A549 (cell line): ENCODE results near the gene SYT6. TPM values are rescaled to one million over a fixed set of nuclear protein-coding genes. Genes with fewer than 3 reads are reported as not detected.

Source experiments
- ATAC-seq, 2 experiments: fragments of 200-7000 bp in 1 of 2; fragments of >200 bp in 1 of 2; cut with Nextera tagmentation in 1 of 2; cut with Tn5 transposase in 1 of 2; 3 replicates each; pipeline versions ENCODE4 v1.8.0 to v1.9.1; 2018 to 2020; ENCODE audit warnings: mild to moderate bottlenecking in 1 of 2, moderate library complexity in 1 of 2
- CTCF ChIA-PET: fragments of 300-600 bp; sonication (Branson Sonifier 250); formaldehyde crosslinking; extraction: SDS; loops from one replicate; lab custom pipeline; 2021; ENCODE audit warnings: antibody characterized with exemption, inconsistent platforms; lab: Yijun Ruan, JAX
- POLR2A ChIA-PET: fragments of 350-600 bp; formaldehyde crosslinking; extraction: SDS; loops from one replicate; lab custom pipeline; 2021; ENCODE audit warnings: antibody characterized with exemption, inconsistent platforms; lab: Yijun Ruan, JAX
- DNase-seq, 2 experiments: peaks; one replicate each; pipeline versions ENCODE4 v3.0.0 to v3.0.0-alpha.2; 2011 to 2016; ENCODE audit warnings: low read depth in 1 of 2, low spot score in 1 of 2
- FAIRE-seq: peaks from 2 replicates; lab custom pipeline; 2011; peaks lifted over from hg19 to GRCh38; lab: Jason Lieb, UNC
- H3K27ac ChIP-seq, 2 experiments: fragments of >200 bp; sonication (Bioruptor Twin); formaldehyde crosslinking; 3 replicates each; pipeline ENCODE4 v1.5.1; 2016 to 2017
- H3K4me1 ChIP-seq: fragments of >200 bp; sonication (Bioruptor Twin); formaldehyde crosslinking; 3 replicates; pipeline ENCODE4 v1.6.1; 2016
- H3K4me2 ChIP-seq: fragments of >200 bp; sonication (Bioruptor Twin); formaldehyde crosslinking; 3 replicates; pipeline ENCODE4 v1.6.1; 2016
- H3K4me3 ChIP-seq: fragments of >200 bp; sonication (Bioruptor Twin); formaldehyde crosslinking; 3 replicates; pipeline ENCODE4 v1.5.1; 2016
- H3K9me3 ChIP-seq: fragments of >200 bp; sonication (Bioruptor Twin); formaldehyde crosslinking; 3 replicates; pipeline ENCODE4 v1.6.1; 2016
- CBX2 ChIP-seq: fragments of 200-600 bp; sonication (generic); IDR thresholded peaks from 2 replicates; pipeline ENCODE4 v1.6.1; 2016; ENCODE audit warnings: low read depth, mild to moderate bottlenecking, borderline replicate concordance
- CEBPB ChIP-seq, 2 experiments: fragments of >200 bp in 1 of 2; sonication (Bioruptor Twin) in 1 of 2; formaldehyde crosslinking in 1 of 2; IDR thresholded peaks; 2 replicates each; pipeline ENCODE4 v1.6.1; 2012 to 2016
- CHD2 ChIP-seq: fragments of 150-350 bp; IDR thresholded peaks from 2 replicates; pipeline ENCODE4 v1.6.1; 2014; ENCODE audit warnings: low read length; ENCODE audit not compliant: partially characterized antibody
- EHF ChIP-seq: fragments of 250-450 bp; sonication (Bioruptor Pico); IDR thresholded peaks from 2 replicates; pipeline ENCODE4 v1.5.0; 2020; ENCODE audit warnings: mild to moderate bottlenecking
- EP300 ChIP-seq, 2 experiments: fragments of >200 bp; sonication (Bioruptor Twin); formaldehyde crosslinking; IDR thresholded peaks; 2 replicates in 1 of 2; 3 replicates in 1 of 2; pipeline ENCODE4 v1.6.1; 2016 to 2017
- ESRRA ChIP-seq: fragments of 150-350 bp; IDR thresholded peaks from 2 replicates; pipeline ENCODE4 v1.6.1; 2014; ENCODE audit warnings: mild to moderate bottlenecking, low read length, borderline replicate concordance
- FOSB ChIP-seq: fragments of 250-450 bp; sonication (Bioruptor Pico); IDR thresholded peaks from 2 replicates; pipeline ENCODE4 v1.5.0; 2020; ENCODE audit warnings: mild to moderate bottlenecking, moderate library complexity
- HEYL ChIP-seq: fragments of 250-450 bp; sonication (Bioruptor Pico); IDR thresholded peaks from 2 replicates; pipeline ENCODE4 v1.8.0; 2021; ENCODE audit warnings: mild to moderate bottlenecking, moderate library complexity
- HOXB13 ChIP-seq: fragments of 250-450 bp; sonication (Bioruptor Pico); IDR thresholded peaks from 2 replicates; pipeline ENCODE4 v1.5.0; 2020; ENCODE audit warnings: low read depth, mild to moderate bottlenecking, moderate library complexity
- HOXB5 ChIP-seq: fragments of 250-450 bp; sonication (Bioruptor Pico); IDR thresholded peaks from 2 replicates; pipeline ENCODE4 v1.5.0; 2020; ENCODE audit warnings: mild to moderate bottlenecking, moderate library complexity
- JUN ChIP-seq, 2 experiments: fragments of >200 bp; sonication (Bioruptor Twin); formaldehyde crosslinking; IDR thresholded peaks; 2 replicates in 1 of 2; 3 replicates in 1 of 2; pipeline ENCODE4 v1.6.1; 2016 to 2017
- KDM1A ChIP-seq: fragments of 200-600 bp; sonication (generic); IDR thresholded peaks from 2 replicates; pipeline ENCODE4 v1.6.1; 2016; ENCODE audit warnings: low read depth, mild to moderate bottlenecking
- MAZ ChIP-seq: fragments of 150-350 bp; IDR thresholded peaks from 2 replicates; pipeline ENCODE4 v1.6.1; 2014; ENCODE audit warnings: antibody characterized with exemption, low read depth, low read length, borderline replicate concordance
- MYC ChIP-seq: IDR thresholded peaks from 2 replicates; pipeline ENCODE4 v1.6.1; 2012; ENCODE audit warnings: mild to moderate bottlenecking, inconsistent platforms, low read length, improper control_type of control experiment, borderline replicate concordance
- NFE2L2 ChIP-seq: fragments of 150-350 bp; conservative IDR thresholded peaks from 2 replicates; pipeline ENCODE4 v1.6.1; 2014; ENCODE audit warnings: low read length
- PHF8 ChIP-seq: fragments of 200-600 bp; sonication (generic); IDR thresholded peaks from 2 replicates; pipeline ENCODE4 v1.6.1; 2016; ENCODE audit warnings: low read depth, mild to moderate bottlenecking, antibody characterized with exemption, moderate library complexity, borderline replicate concordance
- POLR2A ChIP-seq: IDR thresholded peaks from 2 replicates; pipeline ENCODE4 v1.6.1; 2012; ENCODE audit warnings: mild to moderate bottlenecking, low read length
- RAD21 ChIP-seq, 2 experiments: fragments of >200 bp in 1 of 2; sonication (Bioruptor Twin) in 1 of 2; formaldehyde crosslinking in 1 of 2; IDR thresholded peaks in 1 of 2; conservative IDR thresholded peaks in 1 of 2; 2 replicates in 1 of 2; 3 replicates in 1 of 2; pipeline ENCODE4 v1.6.1; 2012 to 2018; ENCODE audit warnings: inconsistent platforms in 1 of 2
- RCOR1 ChIP-seq: fragments of 150-350 bp; IDR thresholded peaks from 2 replicates; pipeline ENCODE4 v1.6.1; 2014; ENCODE audit warnings: antibody characterized with exemption, low read length, low read depth
- RFX5 ChIP-seq: fragments of 450-650 bp; IDR thresholded peaks from 2 replicates; pipeline ENCODE4 v1.7.1; 2014; ENCODE audit warnings: antibody characterized with exemption, mild to moderate bottlenecking, moderate library complexity
- RNF2 ChIP-seq: fragments of 200-600 bp; sonication (generic); IDR thresholded peaks from 2 replicates; pipeline ENCODE4 v1.6.1; 2016; ENCODE audit warnings: low read depth, mild to moderate bottlenecking, antibody characterized with exemption, moderate library complexity, borderline replicate concordance
- SREBF2 ChIP-seq: fragments of 450-650 bp; IDR thresholded peaks from 2 replicates; pipeline ENCODE4 v1.6.1; 2014; ENCODE audit warnings: mild to moderate bottlenecking, moderate library complexity
- ZC3H11A ChIP-seq: fragments of 450-650 bp; IDR thresholded peaks from 2 replicates; pipeline ENCODE4 v1.6.1; 2014; ENCODE audit warnings: antibody characterized with exemption, mild to moderate bottlenecking
- ZFP36 ChIP-seq: fragments of 450-650 bp; IDR thresholded peaks from 2 replicates; pipeline ENCODE4 v1.6.1; 2014; ENCODE audit warnings: borderline replicate concordance; ENCODE audit not compliant: partially characterized antibody
- ZNF302 ChIP-seq: fragments of 250-450 bp; sonication (Bioruptor Pico); IDR thresholded peaks from 2 replicates; pipeline ENCODE4 v1.9.0; 2021; ENCODE audit warnings: inconsistent platforms, mild to moderate bottlenecking, moderate library complexity
- WGBS: methylation state at CpG from one replicate; pipeline ENCODE4 v1.1.6; 2017; ENCODE audit errors: missing lambda C conversion rate; 5-methylcytosine and 5-hydroxymethylcytosine counted together
- polyA plus RNA-seq, 4 experiments: library from polyadenylated mRNA; depleted of rRNA in 3 of 4; stranded (reverse); fragments of >200 nt; fragmentation: RNase III in 1 of 4; extraction: RNeasy Plus Mini Kit Qiagen cat#74134 plus additional on column Dnase treatment in 1 of 4; gene quantifications; 2 replicates in 3 of 4; 3 replicates in 1 of 4; pipeline ENCODE4 v1.2.3, GENCODE V29; 2011 to 2017
- TF ChIP-seq, protein P1 (sequence below): fragments of >200 bp; sonication (Bioruptor Twin); formaldehyde crosslinking; IDR thresholded peaks from 2 replicates; pipeline ENCODE4 v1.6.1; 2016
- TF ChIP-seq, protein P2 (sequence below): IDR thresholded peaks from 2 replicates; pipeline ENCODE4 v1.6.1; 2012
- TF ChIP-seq, protein P3 (sequence below): IDR thresholded peaks from 2 replicates; pipeline ENCODE4 v1.6.1; 2012
- TF ChIP-seq, protein P4 (sequence below): fragments of 200-600 bp; sonication (generic); IDR thresholded peaks from 2 replicates; pipeline ENCODE4 v1.6.1; 2016; ENCODE audit warnings: antibody characterized with exemption, mild to moderate bottlenecking, moderate library complexity

Gene SYT6
- polyA plus RNA-seq, 2 of the 4 experiments (the other 2 are of a cell fraction): 0.57 to 1.1 TPM

DNA sequence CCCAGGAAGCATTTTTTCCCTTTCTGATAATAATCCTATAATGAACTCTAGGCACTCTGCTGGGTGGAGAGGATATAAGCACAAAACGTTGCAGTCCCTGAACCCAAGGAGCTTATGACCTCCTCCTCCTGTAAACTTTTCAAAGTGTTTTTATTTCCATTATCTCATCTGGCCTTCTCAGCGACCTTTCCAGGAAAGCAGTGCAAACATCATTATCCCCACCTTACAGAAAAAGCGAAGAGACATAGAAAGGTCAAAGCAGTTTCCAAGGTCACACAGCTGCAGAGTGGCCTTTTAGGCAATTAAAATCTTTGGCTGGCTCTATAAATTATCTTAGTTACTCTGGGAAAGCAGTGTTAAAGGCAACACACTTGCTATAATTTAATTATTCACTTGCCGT is 110.6 kb downstream of the SYT6 start:
- ChIA-PET CTCF (no interaction called here), POLR2A (no interaction called here)
- WGBS: 40% methylated on average over 4 of the region's 4 CpGs
- no peak overlapping the region for H3K27ac ChIP-seq
- DNase-seq (no peak), FAIRE-seq (no peak), ATAC-seq (no peak)
- no peak overlapping the region for H3K4me3 ChIP-seq
- no peak overlapping the region for H3K4me2 ChIP-seq
- H3K9me3 ChIP-seq: no peaks in the 10 kb centered on the region
- no peak for TF ChIP-seq ESRRA
- TF ChIP-seq MYC: no peak
- TF ChIP-seq RCOR1: no peak
- no peak for TF ChIP-seq MAZ
- TF ChIP-seq PHF8: no peak
- TF ChIP-seq, protein P1, sequence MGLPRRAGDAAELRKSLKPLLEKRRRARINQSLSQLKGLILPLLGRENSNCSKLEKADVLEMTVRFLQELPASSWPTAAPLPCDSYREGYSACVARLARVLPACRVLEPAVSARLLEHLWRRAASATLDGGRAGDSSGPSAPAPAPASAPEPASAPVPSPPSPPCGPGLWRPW: no peak
- TF ChIP-seq, protein P2, sequence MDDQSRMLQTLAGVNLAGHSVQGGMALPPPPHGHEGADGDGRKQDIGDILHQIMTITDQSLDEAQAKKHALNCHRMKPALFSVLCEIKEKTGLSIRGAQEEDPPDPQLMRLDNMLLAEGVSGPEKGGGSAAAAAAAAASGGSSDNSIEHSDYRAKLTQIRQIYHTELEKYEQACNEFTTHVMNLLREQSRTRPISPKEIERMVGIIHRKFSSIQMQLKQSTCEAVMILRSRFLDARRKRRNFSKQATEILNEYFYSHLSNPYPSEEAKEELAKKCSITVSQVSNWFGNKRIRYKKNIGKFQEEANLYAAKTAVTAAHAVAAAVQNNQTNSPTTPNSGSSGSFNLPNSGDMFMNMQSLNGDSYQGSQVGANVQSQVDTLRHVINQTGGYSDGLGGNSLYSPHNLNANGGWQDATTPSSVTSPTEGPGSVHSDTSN: no peak
- TF ChIP-seq FOSB: no peak
- TF ChIP-seq, protein P3, sequence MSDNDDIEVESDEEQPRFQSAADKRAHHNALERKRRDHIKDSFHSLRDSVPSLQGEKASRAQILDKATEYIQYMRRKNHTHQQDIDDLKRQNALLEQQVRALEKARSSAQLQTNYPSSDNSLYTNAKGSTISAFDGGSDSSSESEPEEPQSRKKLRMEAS: no peak
- no peak for TF ChIP-seq HOXB13 (CRISPR knock-in tag)
- TF ChIP-seq CEBPB (IDR thresholded peaks at IDR 0.05): no peak
- TF ChIP-seq POLR2A: no peak
- no peak for TF ChIP-seq RNF2
- TF ChIP-seq, protein P4, sequence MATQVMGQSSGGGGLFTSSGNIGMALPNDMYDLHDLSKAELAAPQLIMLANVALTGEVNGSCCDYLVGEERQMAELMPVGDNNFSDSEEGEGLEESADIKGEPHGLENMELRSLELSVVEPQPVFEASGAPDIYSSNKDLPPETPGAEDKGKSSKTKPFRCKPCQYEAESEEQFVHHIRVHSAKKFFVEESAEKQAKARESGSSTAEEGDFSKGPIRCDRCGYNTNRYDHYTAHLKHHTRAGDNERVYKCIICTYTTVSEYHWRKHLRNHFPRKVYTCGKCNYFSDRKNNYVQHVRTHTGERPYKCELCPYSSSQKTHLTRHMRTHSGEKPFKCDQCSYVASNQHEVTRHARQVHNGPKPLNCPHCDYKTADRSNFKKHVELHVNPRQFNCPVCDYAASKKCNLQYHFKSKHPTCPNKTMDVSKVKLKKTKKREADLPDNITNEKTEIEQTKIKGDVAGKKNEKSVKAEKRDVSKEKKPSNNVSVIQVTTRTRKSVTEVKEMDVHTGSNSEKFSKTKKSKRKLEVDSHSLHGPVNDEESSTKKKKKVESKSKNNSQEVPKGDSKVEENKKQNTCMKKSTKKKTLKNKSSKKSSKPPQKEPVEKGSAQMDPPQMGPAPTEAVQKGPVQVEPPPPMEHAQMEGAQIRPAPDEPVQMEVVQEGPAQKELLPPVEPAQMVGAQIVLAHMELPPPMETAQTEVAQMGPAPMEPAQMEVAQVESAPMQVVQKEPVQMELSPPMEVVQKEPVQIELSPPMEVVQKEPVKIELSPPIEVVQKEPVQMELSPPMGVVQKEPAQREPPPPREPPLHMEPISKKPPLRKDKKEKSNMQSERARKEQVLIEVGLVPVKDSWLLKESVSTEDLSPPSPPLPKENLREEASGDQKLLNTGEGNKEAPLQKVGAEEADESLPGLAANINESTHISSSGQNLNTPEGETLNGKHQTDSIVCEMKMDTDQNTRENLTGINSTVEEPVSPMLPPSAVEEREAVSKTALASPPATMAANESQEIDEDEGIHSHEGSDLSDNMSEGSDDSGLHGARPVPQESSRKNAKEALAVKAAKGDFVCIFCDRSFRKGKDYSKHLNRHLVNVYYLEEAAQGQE: no peak
- no peak for TF ChIP-seq ZC3H11A
- TF ChIP-seq ZNF302 (CRISPR knock-in tag): no peak
- TF ChIP-seq CBX2: no peak
- no peak for TF ChIP-seq SREBF2
- no peak for TF ChIP-seq CHD2
- H3K4me1 ChIP-seq: no peaks in the 10 kb centered on the region

DNA sequence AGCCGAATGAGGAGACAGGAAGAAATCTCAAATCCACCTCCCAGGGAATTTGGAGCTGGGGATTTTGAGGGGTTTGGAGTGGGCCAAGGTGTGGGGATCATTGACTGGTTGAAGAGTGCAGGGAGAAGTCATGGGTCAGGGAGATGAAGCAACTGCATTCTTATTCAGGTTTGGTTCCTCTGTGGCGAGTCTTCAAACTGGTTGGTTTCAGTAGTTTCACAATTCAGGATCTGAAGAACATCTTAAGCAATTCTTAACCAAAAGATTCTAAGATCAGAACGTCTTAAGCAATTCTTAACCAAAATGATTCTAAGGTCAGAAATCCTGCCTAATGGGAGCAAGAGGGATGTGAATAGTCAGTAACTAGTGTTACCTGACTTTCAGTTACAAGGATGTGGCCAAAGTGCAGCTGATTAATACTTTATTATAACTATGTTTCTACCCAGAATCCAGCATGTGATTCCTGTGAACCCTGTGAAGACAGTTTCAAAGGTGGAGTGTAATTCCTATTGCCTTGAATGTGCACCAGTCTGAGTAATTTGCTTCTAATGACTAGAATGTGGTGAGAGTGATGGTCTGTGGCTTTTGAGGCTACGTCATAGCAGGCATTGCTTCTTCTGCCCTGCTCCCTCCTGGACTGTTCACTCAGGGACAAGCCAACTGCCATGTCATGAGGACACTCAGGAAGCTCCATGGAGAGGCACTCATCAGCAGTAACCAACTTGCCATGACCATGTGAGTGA is 113.2 kb downstream of the SYT6 start:
- H3K9me3 ChIP-seq: no peaks in the 10 kb centered on the region
- no peak for ATAC-seq
- no peak for TF ChIP-seq RFX5
- TF ChIP-seq EP300 (IDR thresholded peaks at IDR 0.05): no peak
- TF ChIP-seq JUN (IDR thresholded peaks at IDR 0.05): no peak
- no peak for TF ChIP-seq ZFP36
- TF ChIP-seq EHF (CRISPR knock-in tag): no peak
- no peak for TF ChIP-seq RAD21 (conservative IDR thresholded peaks at IDR 0.05 in 1 of 2, IDR thresholded peaks at IDR 0.05 in 1 of 2)
- no peak for TF ChIP-seq HEYL
- TF ChIP-seq HOXB5: no peak
- TF ChIP-seq, protein P1: no peak
- no peak for TF ChIP-seq KDM1A
- no peak for TF ChIP-seq NFE2L2
- TF ChIP-seq, all 56 proteins: peak for 0
- Histone ChIP-seq H3K4me2 (no peak overlapping the region), H3K4me3 (no peak overlapping the region), H3K4me1 (no peaks in the 10 kb centered on the region), H3K27ac (no peak overlapping the region)
- ChIA-PET CTCF (no interaction called here), POLR2A (no interaction called here)
- no peak for FAIRE-seq
- no peak for DNase-seq
- WGBS: 35% methylated on average over 4 of the region's 4 CpGs
